Activated T-cell treated with anti-CD3 and anti-CD28 coated beads, Interleukin-2, amount 50 U/mL, for 24 hours (primary cell): ENCODE results near the gene ARHGEF19.
A peak's percentile ranks its signal among the peaks of the same experiment; 100 is the strongest.
"Not testable (repeated sequence)": the region's sequence is repeated elsewhere in the genome, so short reads cannot be mapped to it uniquely, and the experiment has no call there.

ENCODE experiments used
- DNase-seq: peaks from one replicate; pipeline ENCODE4 v3.0.0-alpha.2; 2020
- H3K27ac Mint-ChIP-seq: 2 replicates; pipeline ENCODE4 v1.8.0; 2020; ENCODE audit warnings: mild to moderate bottlenecking, mixed read lengths
- H3K27me3 Mint-ChIP-seq: 2 replicates; pipeline ENCODE4 v1.8.0; 2020; ENCODE audit warnings: mixed read lengths
- H3K36me3 Mint-ChIP-seq: 2 replicates; pipeline ENCODE4 v1.8.0; 2020; ENCODE audit warnings: low read depth, mixed read lengths
- H3K4me1 Mint-ChIP-seq: 2 replicates; pipeline ENCODE4 v1.8.0; 2020; ENCODE audit warnings: low read depth, mixed read lengths
- H3K4me3 Mint-ChIP-seq: 2 replicates; pipeline ENCODE4 v1.8.0; 2020; ENCODE audit warnings: mild to moderate bottlenecking, moderate library complexity, mixed read lengths
- H3K9me3 Mint-ChIP-seq: 2 replicates; pipeline ENCODE4 v1.8.0; 2020; ENCODE audit warnings: mixed read lengths

The ARHGEF19 gene

DNA sequence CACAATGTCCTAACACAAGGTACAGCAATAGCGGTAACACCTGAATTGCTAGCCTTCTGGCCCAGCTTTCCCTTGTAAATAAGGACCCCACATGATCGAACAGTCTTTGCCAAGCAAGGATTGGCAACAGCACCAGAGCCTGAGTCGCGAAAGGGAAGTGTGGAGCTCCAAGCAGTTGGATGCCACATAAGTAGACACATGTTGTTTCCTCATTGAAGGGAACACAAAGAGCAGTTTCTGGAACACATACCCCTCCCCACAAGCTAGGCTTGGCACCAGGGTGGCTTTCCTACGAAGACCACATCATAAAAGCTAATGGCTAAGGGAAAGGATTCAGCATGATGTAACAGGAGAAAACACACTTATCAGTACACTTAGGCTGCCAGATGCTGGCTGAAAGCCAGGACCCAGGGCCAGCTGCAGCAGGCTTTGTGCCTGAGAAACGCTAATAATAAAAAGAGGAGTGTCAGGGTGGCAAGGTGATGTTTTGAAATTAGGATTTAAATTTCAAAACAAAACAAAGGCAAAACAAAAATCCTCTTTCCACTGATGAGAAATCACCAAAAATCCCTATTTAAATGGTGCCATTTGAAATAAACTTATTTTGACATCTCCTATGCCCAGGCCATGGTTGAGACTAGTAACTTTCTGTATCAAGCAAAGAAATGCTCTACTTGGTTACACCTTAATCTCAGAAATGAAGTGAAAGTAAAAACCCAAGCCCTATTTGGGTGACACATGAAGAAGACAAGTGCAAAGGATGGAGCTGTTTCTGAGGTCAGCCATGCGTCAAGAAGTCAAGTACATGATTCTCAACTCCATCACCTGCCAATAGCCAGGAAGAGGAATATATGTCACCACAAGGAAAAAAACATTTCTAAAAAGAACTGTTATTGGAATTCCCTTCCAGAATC lies 36.4 kb upstream of the ARHGEF19 start:
- Mint-ChIP-seq H3K4me1 (peaks cover 24% of the 10 kb centered on the region), H3K36me3 (peaks cover 53% of the 10 kb centered on the region), H3K9me3 (no peaks in the 10 kb centered on the region), H3K27ac (peak overlapping the region; percentile 65), H3K4me3 (no peak overlapping the region), H3K27me3 (no peaks in the 10 kb centered on the region)
- no peak for DNase-seq

DNA sequence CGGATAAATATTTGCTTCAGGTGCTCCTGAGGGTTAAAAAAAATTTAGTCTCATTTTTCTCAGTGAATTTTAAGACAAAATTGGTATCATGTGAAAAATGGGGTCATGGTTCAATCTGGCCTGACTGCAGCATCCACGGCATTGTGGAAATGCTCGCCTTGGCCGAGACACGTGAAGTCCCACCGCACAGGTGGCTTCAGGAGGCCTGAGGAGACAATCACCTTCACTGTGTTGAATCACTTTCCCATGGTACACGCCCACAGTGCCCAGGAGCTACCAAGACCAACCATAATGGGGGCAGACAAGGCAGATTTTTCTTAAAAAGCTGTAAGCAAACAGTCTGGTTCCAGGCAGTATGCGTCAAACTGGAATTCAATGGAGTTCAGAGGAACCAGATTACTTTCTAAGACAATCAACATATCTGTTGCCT lies 35.6 kb upstream of the ARHGEF19 start:
- Mint-ChIP-seq H3K27ac (no peak overlapping the region), H3K4me3 (no peak overlapping the region), H3K27me3 (no peaks in the 10 kb centered on the region), H3K36me3 (peaks cover 45% of the 10 kb centered on the region), H3K9me3 (no peaks in the 10 kb centered on the region), H3K4me1 (peaks cover 24% of the 10 kb centered on the region)
- no peak for DNase-seq

DNA sequence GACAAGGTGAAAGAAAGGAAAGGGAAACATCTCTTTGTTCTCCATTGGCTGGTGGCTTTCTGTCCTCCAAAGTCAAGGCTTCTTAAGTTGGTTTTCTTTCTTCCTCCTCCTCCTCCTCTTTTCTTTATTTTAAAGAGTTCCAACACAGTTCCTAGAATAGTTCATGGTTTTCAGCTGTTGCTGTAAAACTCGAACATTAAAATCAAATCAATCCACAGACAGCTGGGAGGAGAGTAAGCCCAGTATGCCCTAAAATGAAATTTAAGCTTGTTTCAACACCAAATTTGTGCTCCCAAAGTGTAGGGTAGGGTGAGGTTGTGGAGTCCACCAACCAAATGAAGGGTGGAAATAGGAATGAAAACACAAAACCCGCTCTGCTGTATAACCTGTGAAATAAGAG lies 35.0 kb upstream of the ARHGEF19 start:
- H3K4me3 Mint-ChIP-seq: no peak overlapping the region
- H3K4me1 Mint-ChIP-seq: peaks cover 24% of the 10 kb centered on the region
- H3K27ac Mint-ChIP-seq: peak overlapping the region; percentile 61
- no peak for DNase-seq
- H3K36me3 Mint-ChIP-seq: peaks cover 41% of the 10 kb centered on the region
- no peaks in the 10 kb centered on the region for H3K27me3 Mint-ChIP-seq
- H3K9me3 Mint-ChIP-seq: no peaks in the 10 kb centered on the region

DNA sequence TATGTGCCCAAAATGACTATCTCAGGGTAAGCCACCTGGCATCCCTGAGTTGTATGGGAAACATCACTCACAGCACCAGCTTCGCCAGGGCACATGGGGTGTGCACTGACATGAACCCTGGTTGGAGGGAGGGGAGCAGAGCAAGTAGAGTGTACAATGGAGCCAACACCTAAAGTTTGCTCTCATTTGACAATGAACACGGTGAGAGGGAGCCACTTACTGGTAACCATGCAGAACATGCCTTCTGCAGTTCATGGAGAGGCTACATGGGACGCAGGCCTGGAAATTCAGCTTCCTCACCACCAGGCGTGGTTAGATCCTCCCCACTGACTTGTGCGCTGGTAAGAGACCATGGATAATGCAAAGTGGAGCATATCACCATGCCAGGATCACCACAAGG lies 34.5 kb upstream of the ARHGEF19 start:
- no peaks in the 10 kb centered on the region for H3K27me3 Mint-ChIP-seq
- DNase-seq: no peak
- H3K36me3 Mint-ChIP-seq: peaks cover 36% of the 10 kb centered on the region
- H3K4me1 Mint-ChIP-seq: peaks cover 24% of the 10 kb centered on the region
- H3K9me3 Mint-ChIP-seq: no peaks in the 10 kb centered on the region
- H3K4me3 Mint-ChIP-seq: no peak overlapping the region
- H3K27ac Mint-ChIP-seq: peak overlapping the region; percentile 61

DNA sequence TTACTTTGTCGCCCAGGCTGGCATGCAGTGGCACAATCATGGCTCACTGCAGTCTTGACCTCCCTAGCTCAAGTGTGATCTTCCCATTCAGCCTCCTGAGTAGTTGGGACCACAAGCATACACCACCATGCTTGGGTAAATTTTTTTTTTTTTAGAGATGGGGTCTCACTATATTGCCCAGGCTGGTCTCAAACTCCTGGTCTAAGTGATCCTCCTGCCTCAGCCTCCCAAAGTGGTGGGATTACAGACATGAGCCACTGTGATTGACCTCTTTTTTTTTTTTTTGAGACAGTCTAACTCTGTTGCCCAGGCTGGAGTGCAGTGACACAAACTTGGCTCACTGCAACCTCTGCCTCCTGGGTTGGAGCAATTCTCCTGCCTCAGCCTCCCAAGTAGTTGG lies 33.8 kb upstream of the ARHGEF19 start:
- DNase-seq, H3K4me3 Mint-ChIP-seq, H3K27ac Mint-ChIP-seq, H3K27me3 Mint-ChIP-seq, H3K9me3 Mint-ChIP-seq: not testable (repeated sequence)
- H3K4me1 Mint-ChIP-seq: peaks cover 24% of the 10 kb centered on the region
- peaks cover 29% of the 10 kb centered on the region for H3K36me3 Mint-ChIP-seq

DNA sequence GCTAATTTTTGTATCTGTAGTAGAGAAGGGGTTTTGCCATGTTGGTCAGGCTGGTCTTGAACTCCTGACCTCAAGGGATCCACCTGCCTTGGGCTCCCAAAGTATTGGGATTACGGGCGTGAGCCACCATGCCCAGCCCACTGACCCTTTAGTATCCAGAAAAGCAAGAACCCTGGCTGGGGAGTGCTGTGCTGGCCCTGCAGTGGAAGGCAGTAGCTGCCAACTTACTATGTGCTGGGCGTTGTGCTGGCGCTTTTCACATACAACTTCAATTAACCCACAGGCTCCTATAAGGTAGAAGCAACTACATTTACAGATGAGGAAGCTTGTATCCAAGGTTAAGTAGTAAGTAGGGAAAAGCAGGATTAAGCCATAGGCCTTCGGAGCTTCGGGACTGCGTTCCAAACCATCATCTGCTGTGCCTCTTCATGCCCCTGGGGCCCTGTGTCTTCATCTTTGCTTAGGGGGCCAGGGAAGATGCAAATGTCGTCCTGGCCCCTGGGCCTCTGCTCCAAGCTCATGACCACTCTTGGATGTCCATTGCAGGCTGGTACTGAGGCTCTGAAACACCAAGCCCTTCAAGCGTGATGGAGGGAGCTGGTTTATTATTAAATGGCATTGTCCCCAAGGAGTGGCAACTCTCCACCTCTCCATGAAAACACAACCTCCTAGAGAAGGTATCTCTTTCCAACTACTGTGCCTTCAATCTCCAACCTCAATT lies 33.2 kb upstream of the ARHGEF19 start:
- Mint-ChIP-seq H3K27ac (no peak overlapping the region), H3K27me3 (no peaks in the 10 kb centered on the region), H3K4me3 (no peak overlapping the region), H3K4me1 (peaks cover 22% of the 10 kb centered on the region), H3K36me3 (peaks cover 23% of the 10 kb centered on the region), H3K9me3 (no peaks in the 10 kb centered on the region)
- DNase-seq: no peak

DNA sequence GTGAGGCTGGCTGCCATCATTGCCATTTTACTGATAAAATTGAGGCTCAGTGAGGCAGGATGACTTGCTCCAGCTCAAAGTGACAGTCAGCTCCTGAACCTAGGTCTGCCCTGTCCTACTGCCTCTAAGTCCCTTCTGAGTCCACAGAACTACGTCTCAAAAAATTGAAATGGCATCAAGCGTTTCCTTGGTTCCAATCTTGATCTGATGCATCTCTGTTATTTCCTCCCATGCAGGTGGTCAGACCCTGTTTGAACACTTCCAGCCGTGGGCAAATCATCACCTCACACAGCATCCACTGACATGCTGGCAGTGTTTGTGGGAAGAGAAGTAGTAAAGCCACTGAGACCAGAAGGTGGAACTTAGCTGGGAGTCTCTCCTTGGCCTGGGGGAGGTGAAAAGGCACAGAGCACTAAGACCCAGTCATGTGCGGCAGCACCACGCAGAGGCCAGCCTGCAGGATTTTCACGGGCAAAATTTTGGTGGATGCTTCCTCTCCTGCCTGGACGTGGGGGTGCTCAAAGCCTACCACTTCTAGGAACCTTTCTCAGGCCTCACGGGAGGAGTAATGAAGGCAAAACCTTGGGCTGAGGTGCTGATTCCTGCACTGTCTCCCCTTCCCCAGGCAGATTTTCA lies 32.3 kb upstream of the ARHGEF19 start:
- H3K9me3 Mint-ChIP-seq: no peaks in the 10 kb centered on the region
- H3K36me3 Mint-ChIP-seq: peaks cover 17% of the 10 kb centered on the region
- H3K4me1 Mint-ChIP-seq: peaks cover 19% of the 10 kb centered on the region
- H3K27me3 Mint-ChIP-seq: no peaks in the 10 kb centered on the region
- DNase-seq: no peak
- no peak overlapping the region for H3K4me3 Mint-ChIP-seq
- H3K27ac Mint-ChIP-seq: no peak overlapping the region

DNA sequence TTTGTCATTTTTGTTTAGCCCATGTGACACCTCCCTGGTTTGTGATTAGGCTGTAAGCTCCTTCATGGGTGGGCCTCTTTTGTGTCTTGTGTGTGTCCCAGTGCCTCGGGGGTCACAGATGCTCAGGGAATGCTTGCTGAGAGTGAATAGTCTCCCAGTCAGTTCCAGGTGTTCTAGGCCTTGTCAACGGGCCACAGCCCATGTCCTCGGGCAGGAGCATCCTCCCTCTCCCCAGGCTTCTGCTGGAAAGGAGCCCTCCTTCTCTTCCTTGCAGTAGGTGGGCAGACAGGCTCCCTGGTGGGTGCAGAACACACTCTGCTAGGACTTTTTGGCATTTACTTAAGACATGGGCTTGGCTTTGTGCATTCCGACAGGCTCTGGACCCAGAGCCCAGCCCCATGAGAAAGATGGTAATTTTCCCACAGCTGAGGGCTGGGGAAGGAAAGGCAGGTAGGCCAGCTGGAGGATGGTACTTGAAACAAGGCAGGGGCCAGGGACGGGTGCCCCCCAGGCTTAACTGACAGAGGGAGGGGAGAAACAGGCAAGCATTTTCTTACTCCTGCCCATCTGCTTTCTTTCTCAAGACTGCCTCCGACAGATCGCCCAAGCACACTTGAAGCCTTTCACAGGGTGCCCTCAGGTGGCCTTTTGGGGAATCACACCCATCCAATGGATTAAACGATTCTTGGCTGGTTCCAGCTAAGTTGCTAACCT lies 31.6 kb upstream of the ARHGEF19 start:
- Mint-ChIP-seq H3K4me1 (peaks cover 12% of the 10 kb centered on the region), H3K9me3 (no peaks in the 10 kb centered on the region), H3K36me3 (peaks cover 12% of the 10 kb centered on the region), H3K27me3 (no peaks in the 10 kb centered on the region), H3K4me3 (no peak overlapping the region), H3K27ac (no peak overlapping the region)
- peak; percentile 81 for DNase-seq

DNA sequence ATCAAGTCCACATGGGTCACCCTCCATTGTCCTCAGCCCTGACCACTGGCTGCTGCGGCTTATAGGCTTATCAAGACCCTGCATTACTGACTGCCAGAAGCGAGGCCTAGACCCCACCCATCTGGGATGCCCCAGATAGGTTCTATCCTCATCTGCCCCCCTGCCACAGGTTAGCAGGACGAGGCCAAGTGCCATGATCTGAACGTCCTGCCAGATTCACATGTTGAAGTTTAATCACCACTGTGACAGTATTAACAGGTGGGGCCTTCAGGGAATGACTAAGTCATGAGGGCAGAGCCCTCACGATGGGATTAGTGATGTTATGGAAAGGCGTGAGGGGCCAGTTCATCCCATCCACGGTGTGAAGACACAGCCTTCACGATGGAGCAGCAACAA lies 30.8 kb upstream of the ARHGEF19 start:
- Mint-ChIP-seq H3K4me1 (peaks cover 7% of the 10 kb centered on the region), H3K27ac (no peak overlapping the region), H3K4me3 (no peak overlapping the region), H3K36me3 (peaks cover 9% of the 10 kb centered on the region), H3K9me3 (no peaks in the 10 kb centered on the region), H3K27me3 (no peaks in the 10 kb centered on the region)
- no peak for DNase-seq

DNA sequence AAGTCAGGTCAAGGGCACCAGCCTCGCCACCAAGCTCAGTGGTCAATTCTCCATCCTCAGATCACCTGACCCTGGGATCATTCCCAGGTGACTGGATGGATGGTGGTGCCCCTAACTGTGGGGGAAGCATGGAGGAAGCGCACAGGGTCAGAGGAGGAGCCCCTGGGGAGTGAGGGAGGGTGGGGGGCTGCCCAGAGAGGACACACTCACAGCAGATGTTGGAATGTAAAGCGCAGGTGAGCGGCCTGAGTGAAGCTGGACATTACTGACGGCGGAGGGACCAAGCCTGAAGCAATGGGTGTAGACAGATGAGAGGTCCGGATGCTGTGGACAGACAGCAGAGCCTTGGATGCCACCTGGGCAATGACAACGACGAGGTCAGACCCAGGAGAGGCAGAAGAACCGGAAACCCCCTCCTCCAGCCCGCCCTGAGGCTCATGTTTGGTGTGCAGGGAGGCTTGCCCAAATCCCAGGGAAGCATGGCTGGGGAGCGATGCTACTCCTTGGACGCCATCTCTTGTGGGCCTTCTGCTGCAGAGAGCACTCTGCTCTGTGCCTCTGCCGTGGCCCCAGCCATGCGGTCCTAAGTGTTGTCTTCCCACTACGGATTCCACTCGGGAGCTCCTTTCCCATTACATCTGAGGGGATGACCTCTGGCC lies 30.2 kb upstream of the ARHGEF19 start:
- no peak for DNase-seq
- H3K4me1 Mint-ChIP-seq: peaks cover 12% of the 10 kb centered on the region
- no peaks in the 10 kb centered on the region for H3K9me3 Mint-ChIP-seq
- no peaks in the 10 kb centered on the region for H3K27me3 Mint-ChIP-seq
- H3K27ac Mint-ChIP-seq: no peak overlapping the region
- peaks cover 9% of the 10 kb centered on the region for H3K36me3 Mint-ChIP-seq
- H3K4me3 Mint-ChIP-seq: no peak overlapping the region

DNA sequence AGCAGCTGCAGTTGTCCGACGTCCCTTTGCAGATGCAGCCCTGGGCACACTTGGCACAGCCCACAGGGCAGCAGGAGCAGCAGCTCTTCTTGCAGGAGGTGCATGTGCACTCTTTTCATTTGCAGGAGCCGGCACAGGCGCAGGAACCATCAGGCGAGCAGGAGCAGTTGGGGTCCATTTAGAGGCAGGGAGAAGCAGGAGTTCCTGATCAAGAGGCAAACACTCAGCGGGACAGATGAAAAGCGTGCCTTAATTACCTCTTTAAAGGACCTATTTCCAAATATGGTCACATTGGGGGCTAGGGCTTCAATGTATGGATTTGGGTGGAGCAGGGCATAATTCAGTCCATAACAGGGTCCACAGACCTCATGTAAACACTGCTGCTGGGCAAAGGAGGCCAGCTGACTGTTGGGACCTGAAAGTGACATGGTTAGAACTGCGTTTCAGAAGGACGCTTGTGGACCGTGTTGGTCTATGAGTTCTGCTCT lies 28.8 kb upstream of the ARHGEF19 start:
- Mint-ChIP-seq H3K36me3 (peaks cover 2% of the 10 kb centered on the region), H3K4me3 (no peak overlapping the region), H3K27me3 (no peaks in the 10 kb centered on the region), H3K27ac (no peak overlapping the region), H3K4me1 (peaks cover 24% of the 10 kb centered on the region), H3K9me3 (no peaks in the 10 kb centered on the region)
- DNase-seq: no peak

DNA sequence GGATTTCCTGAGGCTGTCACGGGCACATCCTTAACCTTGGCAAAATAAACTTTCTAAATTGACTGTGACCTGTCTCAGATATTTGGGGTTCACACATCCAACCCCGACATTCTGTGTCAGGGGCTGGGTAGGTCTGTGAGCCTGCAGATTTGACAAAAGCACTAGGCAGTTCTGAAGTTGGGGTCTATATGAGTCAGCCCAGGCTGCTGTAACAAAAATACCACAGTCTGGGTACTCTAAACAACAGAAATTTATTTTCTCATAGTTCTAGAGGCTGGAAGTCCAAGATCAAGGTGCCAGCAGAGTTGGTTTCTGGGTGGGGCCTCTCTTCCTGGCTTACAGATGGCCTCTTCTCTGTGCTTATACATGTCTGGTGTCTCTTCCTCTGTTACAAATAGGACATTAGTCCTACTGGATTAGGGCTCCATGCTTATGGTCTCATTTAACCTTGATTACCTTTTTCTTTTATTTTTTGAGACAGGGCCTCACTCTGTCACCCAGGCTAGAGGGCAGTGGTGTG lies 27.6 kb upstream of the ARHGEF19 start:
- Mint-ChIP-seq H3K4me3 (no peak overlapping the region), H3K27me3 (no peaks in the 10 kb centered on the region), H3K27ac (peak overlapping the region; percentile 41), H3K4me1 (peaks cover 32% of the 10 kb centered on the region), H3K36me3 (no peaks in the 10 kb centered on the region), H3K9me3 (no peaks in the 10 kb centered on the region)
- no peak for DNase-seq

DNA sequence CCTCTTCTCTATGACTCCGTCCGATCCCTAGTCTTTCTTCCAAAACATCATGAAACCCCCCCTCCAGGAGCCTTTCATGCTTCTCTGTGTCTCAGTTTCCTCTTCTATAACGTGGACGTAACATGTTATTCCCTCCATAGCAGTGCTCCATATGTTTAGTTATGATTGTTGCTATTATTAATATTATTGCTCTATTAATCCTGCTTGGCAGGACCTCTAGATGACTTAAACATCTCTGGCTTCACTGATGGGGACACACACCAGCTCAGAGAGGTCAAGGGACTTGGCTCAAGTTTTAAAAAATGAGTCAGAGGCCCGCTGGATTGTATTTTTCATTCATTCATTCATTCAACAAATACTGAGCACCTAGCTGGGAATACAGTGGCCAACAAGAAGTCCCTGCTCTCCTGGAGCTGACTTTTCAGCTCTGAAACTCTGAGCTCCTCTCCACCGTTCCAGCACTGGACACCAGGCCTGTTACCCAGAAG lies 24.9 kb upstream of the ARHGEF19 start:
- Mint-ChIP-seq H3K27ac (peak overlapping the region; percentile 93), H3K9me3 (no peaks in the 10 kb centered on the region), H3K4me1 (peaks cover 28% of the 10 kb centered on the region), H3K27me3 (no peaks in the 10 kb centered on the region), H3K4me3 (peak overlapping the region; percentile 85), H3K36me3 (no peaks in the 10 kb centered on the region)
- DNase-seq: no peak
